Neuronal stem cell (in vitro differentiated cells): ENCODE measurements around the gene CFAP65.

Experiments
- DNase-seq: peaks from one replicate; pipeline ENCODE4 v3.0.0-alpha.2; 2013; ENCODE audit warnings: low spot score
- H2AFZ ChIP-seq: one replicate; pipeline ENCODE4 v1.6.1; 2013; ENCODE audit warnings: mild to moderate bottlenecking, low read length, inconsistent platforms
- H2AK5ac ChIP-seq: 2 replicates; pipeline ENCODE4 v1.6.1; 2013; ENCODE audit warnings: low read depth, mild to moderate bottlenecking, inconsistent platforms, low read length, moderate library complexity, mixed read lengths
- H2BK120ac ChIP-seq: 2 replicates; pipeline ENCODE4 v1.6.1; 2013; ENCODE audit warnings: low read depth, mild to moderate bottlenecking, inconsistent platforms, low read length, moderate library complexity, mixed read lengths
- H2BK12ac ChIP-seq: one replicate; pipeline ENCODE4 v1.6.1; 2013; ENCODE audit warnings: low read length, inconsistent platforms
- H2BK15ac ChIP-seq: 2 replicates; pipeline ENCODE4 v1.6.1; 2013; ENCODE audit warnings: mild to moderate bottlenecking, low read length, inconsistent platforms, mixed read lengths
- H2BK5ac ChIP-seq: one replicate; pipeline ENCODE4 v1.6.1; 2013; ENCODE audit warnings: inconsistent platforms, mild to moderate bottlenecking, low read length, moderate library complexity
- H3K14ac ChIP-seq: one replicate; pipeline ENCODE4 v1.6.1; 2013; ENCODE audit warnings: low read length, inconsistent platforms
- H3K18ac ChIP-seq: 2 replicates; pipeline ENCODE4 v1.6.1; 2013; ENCODE audit warnings: low read length, inconsistent platforms
- H3K23ac ChIP-seq: 2 replicates; pipeline ENCODE4 v1.6.1; 2013; ENCODE audit warnings: low read depth, mild to moderate bottlenecking, mixed read lengths, low read length, inconsistent platforms; ENCODE audit not compliant: poor library complexity
- H3K27ac ChIP-seq: replicated peaks from 3 replicates; pipeline ENCODE4 v1.5.1; 2013; ENCODE audit warnings: low read length, inconsistent platforms
- H3K27me3 ChIP-seq, 3 experiments: 2 replicates each; pipeline ENCODE4 v1.6.1; 2013; ENCODE audit warnings: low read length in 3 of 3, mild to moderate bottlenecking in 2 of 3, inconsistent platforms in 1 of 3, low read depth in 1 of 3, mixed read lengths in 1 of 3, moderate library complexity in 1 of 3; ENCODE audit not compliant: control insufficient read depth in 3 of 3, insufficient read depth in 3 of 3
- H3K36me3 ChIP-seq, 2 donors: replicated peaks in 1 of 2; 2 replicates each; pipeline ENCODE4 v1.6.1; 2013; ENCODE audit warnings: low read length in 2 of 2; ENCODE audit not compliant: control insufficient read depth in 2 of 2, insufficient read depth in 2 of 2
- H3K4ac ChIP-seq: 2 replicates; pipeline ENCODE4 v1.6.1; 2013; ENCODE audit warnings: inconsistent platforms, mild to moderate bottlenecking, low read length, moderate library complexity
- H3K4me1 ChIP-seq, 2 donors: 1 replicate in 1 of 2; 2 replicates in 1 of 2; pipeline ENCODE4 v1.6.1; 2013; ENCODE audit warnings: low read length in 2 of 2, low read depth in 1 of 2; ENCODE audit not compliant: control insufficient read depth in 2 of 2, insufficient read depth in 1 of 2
- H3K4me2 ChIP-seq: one replicate; pipeline ENCODE4 v1.6.1; 2013; ENCODE audit warnings: mild to moderate bottlenecking, low read length, inconsistent platforms; ENCODE audit not compliant: insufficient read depth, poor library complexity, severe bottlenecking
- H3K4me3 ChIP-seq, 2 donors: 2 replicates each; pipeline ENCODE4 v1.5.1; 2013; ENCODE audit warnings: low read length in 2 of 2, mild to moderate bottlenecking in 2 of 2, inconsistent platforms in 1 of 2, moderate library complexity in 1 of 2
- H3K79me1 ChIP-seq: one replicate; pipeline ENCODE4 v1.6.1; 2013; ENCODE audit warnings: low read depth, mild to moderate bottlenecking, inconsistent platforms, low read length, moderate library complexity
- H3K9ac ChIP-seq: one replicate; pipeline ENCODE4 v1.6.1; 2013; ENCODE audit warnings: mild to moderate bottlenecking, low read depth, low read length, inconsistent platforms; ENCODE audit not compliant: poor library complexity
- H3K9me3 ChIP-seq, 2 donors: replicated peaks in 1 of 2; 2 replicates each; pipeline versions ENCODE3 to v1.6.1; 2013; ENCODE audit warnings: low read length in 2 of 2, mild to moderate bottlenecking in 2 of 2, inconsistent platforms in 1 of 2, low read depth in 1 of 2, mixed read lengths in 1 of 2, moderate library complexity in 1 of 2; ENCODE audit not compliant: control insufficient read depth in 2 of 2, insufficient read depth in 1 of 2
- H4K8ac ChIP-seq: one replicate; pipeline ENCODE4 v1.6.1; 2013; ENCODE audit warnings: low read depth, mild to moderate bottlenecking, inconsistent platforms, low read length, moderate library complexity
- H4K91ac ChIP-seq: one replicate; pipeline ENCODE4 v1.6.1; 2013; ENCODE audit warnings: low read length, low read depth, mild to moderate bottlenecking, inconsistent platforms; ENCODE audit not compliant: poor library complexity
- WGBS, 2 donors: extraction: QIAGEN DNeasy Blood & Tissue Kit; methylation state at CpG; one replicate each; pipeline ENCODE4 v1.1.7; 2013; ENCODE audit warnings: missing lambda C conversion rate in 2 of 2, mixed read lengths in 1 of 2; ENCODE audit not compliant: insufficient read length in 2 of 2, insufficient replicate concordance in 1 of 2; ENCODE audit errors: extremely low coverage in 2 of 2; 5-methylcytosine and 5-hydroxymethylcytosine counted together

Gene CFAP65

GRCh38 chr2:219072741-219073250, 31.5 kb upstream of the CFAP65 start:
- Histone ChIP-seq H2BK5ac (no peak overlapping the region), H3K14ac (no peak overlapping the region), H3K27me3 (no peaks in the 10 kb centered on the region), H3K18ac (no peak overlapping the region), H2AFZ (no peak overlapping the region), H3K4me3 (no peak overlapping the region), H3K79me1 (no peaks in the 10 kb centered on the region), H3K9ac (no peak overlapping the region), H3K36me3 (peaks cover 4 to 31% of the 10 kb centered on the region in 2 donors), H4K8ac (no peak overlapping the region), H3K4me1 (peaks cover 0 to 3% of the 10 kb centered on the region in 2 donors), H3K27ac (no peak overlapping the region), H2BK15ac (no peak overlapping the region), H2BK12ac (no peak overlapping the region), H4K91ac (no peak overlapping the region), H3K4ac (no peak overlapping the region), H3K4me2 (no peak overlapping the region), H3K9me3 (no peaks in the 10 kb centered on the region), H2BK120ac (no peak overlapping the region), H2AK5ac (no peak overlapping the region), H3K23ac (no peak overlapping the region)
- WGBS, 2 donors: no CpG with 5 or more reads among the region's 9 CpGs
- no peak for DNase-seq

DNA sequence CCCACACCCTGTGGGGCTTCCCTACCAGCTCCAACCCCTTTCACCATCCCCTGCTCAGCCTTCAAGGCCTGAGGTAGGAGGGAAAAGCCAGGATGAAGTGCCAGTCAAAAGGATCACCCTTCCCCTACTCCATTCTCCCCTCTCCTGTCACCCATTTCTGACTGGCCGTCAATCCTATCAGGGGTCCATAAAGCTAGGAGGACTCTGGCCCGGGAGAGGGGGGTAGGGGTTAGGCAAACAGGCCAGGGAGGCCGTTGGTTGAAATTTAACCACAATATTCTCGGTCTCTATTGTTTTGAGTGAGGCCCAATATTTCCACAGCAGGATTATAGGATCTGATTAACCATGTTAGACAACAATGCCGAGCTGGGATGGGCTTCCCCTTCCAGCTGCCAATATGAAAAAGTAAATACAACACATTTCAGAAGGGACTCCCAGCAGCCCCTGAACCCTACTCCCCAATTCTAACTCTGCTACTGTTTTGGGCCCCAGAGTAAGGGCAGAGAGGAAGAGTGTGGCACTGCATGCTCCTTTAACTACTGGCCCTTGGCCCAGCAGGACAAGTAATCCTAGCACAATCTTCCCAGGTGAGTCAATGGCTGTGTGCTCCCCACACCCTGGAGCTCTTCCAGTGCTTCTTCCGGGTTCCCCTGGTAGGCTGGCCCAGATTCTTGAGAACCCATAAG, 30.0 kb upstream of the CFAP65 start:
- no peak overlapping the region for H3K18ac ChIP-seq
- H3K9ac ChIP-seq: no peak overlapping the region
- H2BK120ac ChIP-seq: no peak overlapping the region
- no peak overlapping the region for H3K4me3 ChIP-seq
- H4K8ac ChIP-seq: no peak overlapping the region
- WGBS, 2 donors: no CpG with 5 or more reads among the region's 6 CpGs
- peaks cover 2 to 17% of the 10 kb centered on the region in 2 donors for H3K36me3 ChIP-seq
- H3K23ac ChIP-seq: no peak overlapping the region
- H2AK5ac ChIP-seq: no peak overlapping the region
- no peak overlapping the region for H4K91ac ChIP-seq
- no peak for DNase-seq
- H3K4me1 ChIP-seq: peaks cover 0 to 3% of the 10 kb centered on the region in 2 donors
- no peaks in the 10 kb centered on the region for H3K9me3 ChIP-seq
- no peaks in the 10 kb centered on the region for H3K79me1 ChIP-seq
- no peak overlapping the region for H3K14ac ChIP-seq
- no peak overlapping the region for H2AFZ ChIP-seq
- no peak overlapping the region for H2BK15ac ChIP-seq
- no peak overlapping the region for H3K4ac ChIP-seq
- no peaks in the 10 kb centered on the region for H3K27me3 ChIP-seq
- no peak overlapping the region for H3K27ac ChIP-seq
- H2BK5ac ChIP-seq: no peak overlapping the region
- H3K4me2 ChIP-seq: no peak overlapping the region
- no peak overlapping the region for H2BK12ac ChIP-seq

DNA sequence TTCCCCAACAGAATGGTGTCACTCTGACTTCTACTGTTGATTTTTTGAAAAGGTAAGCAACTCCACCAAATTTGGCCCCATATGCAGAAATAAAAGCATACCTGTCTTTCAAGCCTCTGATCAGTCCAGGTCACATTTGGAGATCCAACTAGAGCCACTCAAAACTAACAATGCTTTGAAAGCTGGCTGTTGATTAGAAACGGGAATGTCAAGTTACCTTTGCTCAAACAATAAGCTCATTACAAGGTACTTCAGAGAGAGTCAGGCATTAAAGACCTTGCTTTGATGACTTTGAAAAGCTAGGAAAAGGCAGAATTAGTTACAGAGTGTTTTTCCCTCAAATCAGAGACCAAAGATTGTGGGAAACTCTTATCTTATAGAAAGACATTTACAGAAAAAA, 24.2 kb upstream of the CFAP65 start:
- no peak for DNase-seq
- H3K4me1 ChIP-seq: peaks cover 0 to 2% of the 10 kb centered on the region in 2 donors
- no peak overlapping the region for H3K27ac ChIP-seq
- H3K14ac ChIP-seq: no peak overlapping the region
- no peak overlapping the region for H3K4ac ChIP-seq
- H3K4me3 ChIP-seq: no peak overlapping the region
- H3K9me3 ChIP-seq: no peaks in the 10 kb centered on the region
- H2AK5ac ChIP-seq: no peak overlapping the region
- no peak overlapping the region for H2BK120ac ChIP-seq
- no peak overlapping the region for H2BK12ac ChIP-seq
- H3K23ac ChIP-seq: no peak overlapping the region
- H3K27me3 ChIP-seq: peaks cover 13 to 36% (median 28%) of the 10 kb centered on the region in 3 experiments
- no peak overlapping the region for H3K9ac ChIP-seq
- H3K18ac ChIP-seq: no peak overlapping the region
- no peaks in the 10 kb centered on the region for H3K36me3 ChIP-seq
- WGBS, 2 donors: no CpG with 5 or more reads among the region's 1 CpG
- no peak overlapping the region for H4K91ac ChIP-seq
- H3K79me1 ChIP-seq: no peaks in the 10 kb centered on the region
- H2BK15ac ChIP-seq: no peak overlapping the region
- H2BK5ac ChIP-seq: no peak overlapping the region
- no peak overlapping the region for H4K8ac ChIP-seq
- no peak overlapping the region for H3K4me2 ChIP-seq
- H2AFZ ChIP-seq: no peak overlapping the region

DNA sequence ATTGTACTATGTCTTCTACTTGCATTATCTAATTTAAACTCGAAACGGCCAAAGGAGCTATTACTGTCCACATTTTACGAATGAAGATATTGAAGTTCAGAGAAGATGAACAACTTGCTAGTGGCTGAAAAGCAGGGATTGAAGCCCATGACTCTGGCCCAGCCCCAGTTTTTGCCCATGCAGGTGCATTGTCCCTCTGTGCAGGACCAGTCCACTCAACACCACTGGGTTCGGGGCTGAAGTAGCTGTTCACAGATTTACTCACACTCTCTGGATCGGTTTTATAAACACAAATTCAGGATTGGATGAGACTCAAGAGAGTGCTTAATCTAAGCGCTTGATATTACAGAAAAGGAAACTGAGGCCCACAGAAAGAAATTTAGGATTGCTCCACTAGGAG, 20.8 kb upstream of the CFAP65 start:
- no peak overlapping the region for H2BK5ac ChIP-seq
- H4K91ac ChIP-seq: no peak overlapping the region
- peaks cover 0 to 4% of the 10 kb centered on the region in 2 donors for H3K9me3 ChIP-seq
- H3K4ac ChIP-seq: no peak overlapping the region
- H4K8ac ChIP-seq: no peak overlapping the region
- no peak overlapping the region for H3K4me3 ChIP-seq
- H3K4me1 ChIP-seq: peaks cover 2 to 12% of the 10 kb centered on the region in 2 donors
- no peak overlapping the region for H3K18ac ChIP-seq
- WGBS, 2 donors: no CpG with 5 or more reads among the region's 6 CpGs
- H3K14ac ChIP-seq: no peak overlapping the region
- H2BK15ac ChIP-seq: no peak overlapping the region
- H3K36me3 ChIP-seq: no peaks in the 10 kb centered on the region
- H2BK12ac ChIP-seq: no peak overlapping the region
- peaks cover 44 to 69% (median 62%) of the 10 kb centered on the region in 3 experiments for H3K27me3 ChIP-seq
- no peak overlapping the region for H3K9ac ChIP-seq
- H2BK120ac ChIP-seq: no peak overlapping the region
- H2AFZ ChIP-seq: no peak overlapping the region
- no peaks in the 10 kb centered on the region for H3K79me1 ChIP-seq
- no peak overlapping the region for H3K27ac ChIP-seq
- no peak overlapping the region for H3K4me2 ChIP-seq
- no peak overlapping the region for H2AK5ac ChIP-seq
- no peak overlapping the region for H3K23ac ChIP-seq
- no peak for DNase-seq
